VCaP (cell line): ENCODE data around the gene ABHD1.
A peak's percentile ranks its signal among the peaks of the same experiment; 100 is the strongest.

ENCODE experiments used
- H3K27ac ChIP-seq: fragments of 450-650 bp; 2 replicates; pipeline ENCODE4 v1.5.1; 2017
- CTCF ChIP-seq: fragments of 450-650 bp; conservative IDR thresholded peaks from 2 replicates; pipeline ENCODE4 v1.5.1; 2017; ENCODE audit warnings: mild to moderate bottlenecking, moderate library complexity

Gene ABHD1

GRCh38 chr2:27095745-27096651 lies 27.6 kb upstream of the ABHD1 start:
- H3K27ac ChIP-seq, result peak overlapping the region; percentile 67; the same call in 1 of the 2 replicates
- no peak for TF ChIP-seq CTCF

- peak overlapping the region; percentile 67; the same call in 1 of the 2 replicates for H3K27ac ChIP-seq
Measured at GRCh38 chr2:27096748-27097297, 26.8 kb upstream of the ABHD1 start.

GRCh38 chr2:27097341-27097740 lies 26.3 kb upstream of the ABHD1 start:
- TF ChIP-seq CTCF, result no peak
- H3K27ac ChIP-seq, result no peak overlapping the region

More at GRCh38 chr2:27096748-27097297, 26.8 kb upstream of the ABHD1 start:
- TF ChIP-seq CTCF, result no peak

GRCh38 chr2:27099334-27099955 lies 24.2 kb upstream of the ABHD1 start:
- TF ChIP-seq CTCF, result no peak
- no peak overlapping the region for H3K27ac ChIP-seq

GRCh38 chr2:27100036-27100435 lies 23.6 kb upstream of the ABHD1 start:
- no peak for TF ChIP-seq CTCF
- no peak overlapping the region for H3K27ac ChIP-seq

GRCh38 chr2:27102329-27102728 lies 21.3 kb upstream of the ABHD1 start:
- no peak for TF ChIP-seq CTCF
- H3K27ac ChIP-seq, result no peak overlapping the region

GRCh38 chr2:27105981-27106380 lies 17.6 kb upstream of the ABHD1 start:
- no peak overlapping the region for H3K27ac ChIP-seq
- TF ChIP-seq CTCF, result no peak
